Measurements from ENCODE around the gene OLFM3.

GRCh38 chr1:101835988-101836387, 160.7 kb downstream of the OLFM3 start:
- no peak for TF ChIP-seq CTCF (IDR thresholded peaks at IDR 0.05 in 2 of 3, conservative IDR thresholded peaks at IDR 0.05 in 1 of 3; ENCODE audit: borderline replicate concordance in 1 of 3, insufficient read depth in 1 of 3, low read depth in 2 of 3, low read length in 2 of 3)
- no peak for TF ChIP-seq POLR2A (IDR thresholded peaks at IDR 0.05; ENCODE audit: borderline replicate concordance, extremely low read depth, insufficient read depth, insufficient read length)
- TF ChIP-seq FOSL1 (IDR thresholded peaks at IDR 0.05; ENCODE audit: low read depth), result no peak
- no peak for TF ChIP-seq POLR2AphosphoS5 (IDR thresholded peaks at IDR 0.05; ENCODE audit: low read depth, low read length)
- no peak for TF ChIP-seq ZFX (IDR thresholded peaks at IDR 0.05)
- TF ChIP-seq ATF3 (IDR thresholded peaks at IDR 0.05), result no peak
- TF ChIP-seq EZH2 (IDR thresholded peaks at IDR 0.05), result no peak
- no peak for TF ChIP-seq RAD21 (IDR thresholded peaks at IDR 0.05; ENCODE audit: low read depth)
